ENCODE results near the gene CAMK2B. TPM values are rescaled to one million over a fixed set of nuclear protein-coding genes. Genes with fewer than 3 reads are reported as not detected.

CAMK2B gene
- total and polyA plus RNA-seq, 2 experiments from 2014 or later, result not detected

DNA sequence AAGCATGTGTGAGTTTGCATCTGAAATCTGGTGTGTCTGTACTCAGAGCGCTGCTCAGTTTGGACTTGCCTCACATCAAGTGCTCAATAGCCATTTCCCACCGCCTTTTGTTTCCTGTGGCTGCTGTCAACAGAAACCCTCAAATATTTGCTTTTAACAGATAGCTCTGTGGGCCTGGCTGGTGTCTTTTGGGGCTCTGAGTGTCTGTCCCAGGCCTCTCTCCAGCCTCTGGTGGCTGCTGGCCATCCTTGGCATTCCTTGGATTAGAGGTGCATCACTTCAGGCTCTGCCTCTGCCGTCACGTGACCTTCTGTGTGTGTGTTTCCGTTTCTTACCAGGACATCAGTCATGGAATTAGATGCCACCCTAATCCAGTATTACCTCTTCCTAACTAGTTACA is 115.3 kb downstream of the CAMK2B start (continued):
- TF ChIP-seq, protein P1, sequence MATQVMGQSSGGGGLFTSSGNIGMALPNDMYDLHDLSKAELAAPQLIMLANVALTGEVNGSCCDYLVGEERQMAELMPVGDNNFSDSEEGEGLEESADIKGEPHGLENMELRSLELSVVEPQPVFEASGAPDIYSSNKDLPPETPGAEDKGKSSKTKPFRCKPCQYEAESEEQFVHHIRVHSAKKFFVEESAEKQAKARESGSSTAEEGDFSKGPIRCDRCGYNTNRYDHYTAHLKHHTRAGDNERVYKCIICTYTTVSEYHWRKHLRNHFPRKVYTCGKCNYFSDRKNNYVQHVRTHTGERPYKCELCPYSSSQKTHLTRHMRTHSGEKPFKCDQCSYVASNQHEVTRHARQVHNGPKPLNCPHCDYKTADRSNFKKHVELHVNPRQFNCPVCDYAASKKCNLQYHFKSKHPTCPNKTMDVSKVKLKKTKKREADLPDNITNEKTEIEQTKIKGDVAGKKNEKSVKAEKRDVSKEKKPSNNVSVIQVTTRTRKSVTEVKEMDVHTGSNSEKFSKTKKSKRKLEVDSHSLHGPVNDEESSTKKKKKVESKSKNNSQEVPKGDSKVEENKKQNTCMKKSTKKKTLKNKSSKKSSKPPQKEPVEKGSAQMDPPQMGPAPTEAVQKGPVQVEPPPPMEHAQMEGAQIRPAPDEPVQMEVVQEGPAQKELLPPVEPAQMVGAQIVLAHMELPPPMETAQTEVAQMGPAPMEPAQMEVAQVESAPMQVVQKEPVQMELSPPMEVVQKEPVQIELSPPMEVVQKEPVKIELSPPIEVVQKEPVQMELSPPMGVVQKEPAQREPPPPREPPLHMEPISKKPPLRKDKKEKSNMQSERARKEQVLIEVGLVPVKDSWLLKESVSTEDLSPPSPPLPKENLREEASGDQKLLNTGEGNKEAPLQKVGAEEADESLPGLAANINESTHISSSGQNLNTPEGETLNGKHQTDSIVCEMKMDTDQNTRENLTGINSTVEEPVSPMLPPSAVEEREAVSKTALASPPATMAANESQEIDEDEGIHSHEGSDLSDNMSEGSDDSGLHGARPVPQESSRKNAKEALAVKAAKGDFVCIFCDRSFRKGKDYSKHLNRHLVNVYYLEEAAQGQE (IDR thresholded peaks at IDR 0.05; ENCODE audit: unreplicated experiment), result no peak
- TF ChIP-seq STAT1 (IDR thresholded peaks at IDR 0.05; ENCODE audit: unreplicated experiment) (no peak), ZNF331 (CRISPR knock-in tag; IDR thresholded peaks at IDR 0.05; ENCODE audit: low read depth) (no peak), POLR2AphosphoS5 (IDR thresholded peaks at IDR 0.05; ENCODE audit: low read depth) (no peak), EZH2 (IDR thresholded peaks at IDR 0.05; ENCODE audit: low read depth, unreplicated experiment) (no peak)
- TF ChIP-seq, protein P2, sequence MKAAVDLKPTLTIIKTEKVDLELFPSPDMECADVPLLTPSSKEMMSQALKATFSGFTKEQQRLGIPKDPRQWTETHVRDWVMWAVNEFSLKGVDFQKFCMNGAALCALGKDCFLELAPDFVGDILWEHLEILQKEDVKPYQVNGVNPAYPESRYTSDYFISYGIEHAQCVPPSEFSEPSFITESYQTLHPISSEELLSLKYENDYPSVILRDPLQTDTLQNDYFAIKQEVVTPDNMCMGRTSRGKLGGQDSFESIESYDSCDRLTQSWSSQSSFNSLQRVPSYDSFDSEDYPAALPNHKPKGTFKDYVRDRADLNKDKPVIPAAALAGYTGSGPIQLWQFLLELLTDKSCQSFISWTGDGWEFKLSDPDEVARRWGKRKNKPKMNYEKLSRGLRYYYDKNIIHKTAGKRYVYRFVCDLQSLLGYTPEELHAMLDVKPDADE (IDR thresholded peaks at IDR 0.05), result no peak

DNA sequence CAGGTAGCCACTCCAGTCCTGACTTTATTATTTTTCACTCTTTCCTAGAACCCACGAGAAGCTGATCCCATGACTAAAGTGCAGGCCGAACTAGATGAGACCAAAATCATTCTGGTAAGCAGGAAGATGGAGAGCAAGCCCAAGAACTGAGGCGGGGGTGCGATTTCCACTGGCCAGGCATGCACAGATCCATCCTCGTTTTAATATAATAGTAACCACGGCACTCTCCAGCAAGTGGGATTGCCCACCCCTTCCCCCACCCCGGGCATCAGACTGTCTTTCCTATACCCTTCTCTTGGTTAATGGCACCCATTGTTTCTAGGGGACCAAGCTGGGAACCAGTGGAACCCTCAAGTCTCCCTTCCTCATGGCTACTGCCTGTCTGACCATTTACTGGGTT is 117.3 kb downstream of the CAMK2B start:
- Histone ChIP-seq H3K4me3 (no peak overlapping the region), H4K20me1 (replicated peaks; ENCODE audit: insufficient read depth) (peaks cover 21% of the 10 kb centered on the region), H3K36me3 (ENCODE audit: insufficient read depth) (peaks cover 47% of the 10 kb centered on the region), H3K4me1 (ENCODE audit: insufficient read depth) (no peaks in the 10 kb centered on the region), H3F3A (replicated peaks; ENCODE audit: low read depth) (no peaks in the 10 kb centered on the region), H3K27ac (ENCODE audit: low read depth) (no peak overlapping the region), H3K4me2 (no peak overlapping the region), H2AFZ (no peak overlapping the region), H3K79me2 (replicated peaks; ENCODE audit: insufficient read depth) (peaks cover 21% of the 10 kb centered on the region), H3K27me3 (ENCODE audit: insufficient read depth) (no peaks in the 10 kb centered on the region), H3K9me2 (ENCODE audit: insufficient read depth) (no peaks in the 10 kb centered on the region)
- ATAC-seq, result no peak
- DNase-seq (ENCODE audit: low spot score), result no peak
- Mint-ChIP-seq H3K27ac (no peak overlapping the region), H3K27me3 (ENCODE audit: insufficient read depth, low read depth, poor library complexity) (no peaks in the 10 kb centered on the region), H3K9me3 (no peaks in the 10 kb centered on the region), H3K36me3 (ENCODE audit: low read depth) (peaks cover 67% of the 10 kb centered on the region), H3K4me1 (0 out of 3 replicates have a peak, but pooled peaks cover 4% of the 10 kb centered on the region), H3K4me3 (no peak overlapping the region)
- TF ChIP-seq, protein P3, sequence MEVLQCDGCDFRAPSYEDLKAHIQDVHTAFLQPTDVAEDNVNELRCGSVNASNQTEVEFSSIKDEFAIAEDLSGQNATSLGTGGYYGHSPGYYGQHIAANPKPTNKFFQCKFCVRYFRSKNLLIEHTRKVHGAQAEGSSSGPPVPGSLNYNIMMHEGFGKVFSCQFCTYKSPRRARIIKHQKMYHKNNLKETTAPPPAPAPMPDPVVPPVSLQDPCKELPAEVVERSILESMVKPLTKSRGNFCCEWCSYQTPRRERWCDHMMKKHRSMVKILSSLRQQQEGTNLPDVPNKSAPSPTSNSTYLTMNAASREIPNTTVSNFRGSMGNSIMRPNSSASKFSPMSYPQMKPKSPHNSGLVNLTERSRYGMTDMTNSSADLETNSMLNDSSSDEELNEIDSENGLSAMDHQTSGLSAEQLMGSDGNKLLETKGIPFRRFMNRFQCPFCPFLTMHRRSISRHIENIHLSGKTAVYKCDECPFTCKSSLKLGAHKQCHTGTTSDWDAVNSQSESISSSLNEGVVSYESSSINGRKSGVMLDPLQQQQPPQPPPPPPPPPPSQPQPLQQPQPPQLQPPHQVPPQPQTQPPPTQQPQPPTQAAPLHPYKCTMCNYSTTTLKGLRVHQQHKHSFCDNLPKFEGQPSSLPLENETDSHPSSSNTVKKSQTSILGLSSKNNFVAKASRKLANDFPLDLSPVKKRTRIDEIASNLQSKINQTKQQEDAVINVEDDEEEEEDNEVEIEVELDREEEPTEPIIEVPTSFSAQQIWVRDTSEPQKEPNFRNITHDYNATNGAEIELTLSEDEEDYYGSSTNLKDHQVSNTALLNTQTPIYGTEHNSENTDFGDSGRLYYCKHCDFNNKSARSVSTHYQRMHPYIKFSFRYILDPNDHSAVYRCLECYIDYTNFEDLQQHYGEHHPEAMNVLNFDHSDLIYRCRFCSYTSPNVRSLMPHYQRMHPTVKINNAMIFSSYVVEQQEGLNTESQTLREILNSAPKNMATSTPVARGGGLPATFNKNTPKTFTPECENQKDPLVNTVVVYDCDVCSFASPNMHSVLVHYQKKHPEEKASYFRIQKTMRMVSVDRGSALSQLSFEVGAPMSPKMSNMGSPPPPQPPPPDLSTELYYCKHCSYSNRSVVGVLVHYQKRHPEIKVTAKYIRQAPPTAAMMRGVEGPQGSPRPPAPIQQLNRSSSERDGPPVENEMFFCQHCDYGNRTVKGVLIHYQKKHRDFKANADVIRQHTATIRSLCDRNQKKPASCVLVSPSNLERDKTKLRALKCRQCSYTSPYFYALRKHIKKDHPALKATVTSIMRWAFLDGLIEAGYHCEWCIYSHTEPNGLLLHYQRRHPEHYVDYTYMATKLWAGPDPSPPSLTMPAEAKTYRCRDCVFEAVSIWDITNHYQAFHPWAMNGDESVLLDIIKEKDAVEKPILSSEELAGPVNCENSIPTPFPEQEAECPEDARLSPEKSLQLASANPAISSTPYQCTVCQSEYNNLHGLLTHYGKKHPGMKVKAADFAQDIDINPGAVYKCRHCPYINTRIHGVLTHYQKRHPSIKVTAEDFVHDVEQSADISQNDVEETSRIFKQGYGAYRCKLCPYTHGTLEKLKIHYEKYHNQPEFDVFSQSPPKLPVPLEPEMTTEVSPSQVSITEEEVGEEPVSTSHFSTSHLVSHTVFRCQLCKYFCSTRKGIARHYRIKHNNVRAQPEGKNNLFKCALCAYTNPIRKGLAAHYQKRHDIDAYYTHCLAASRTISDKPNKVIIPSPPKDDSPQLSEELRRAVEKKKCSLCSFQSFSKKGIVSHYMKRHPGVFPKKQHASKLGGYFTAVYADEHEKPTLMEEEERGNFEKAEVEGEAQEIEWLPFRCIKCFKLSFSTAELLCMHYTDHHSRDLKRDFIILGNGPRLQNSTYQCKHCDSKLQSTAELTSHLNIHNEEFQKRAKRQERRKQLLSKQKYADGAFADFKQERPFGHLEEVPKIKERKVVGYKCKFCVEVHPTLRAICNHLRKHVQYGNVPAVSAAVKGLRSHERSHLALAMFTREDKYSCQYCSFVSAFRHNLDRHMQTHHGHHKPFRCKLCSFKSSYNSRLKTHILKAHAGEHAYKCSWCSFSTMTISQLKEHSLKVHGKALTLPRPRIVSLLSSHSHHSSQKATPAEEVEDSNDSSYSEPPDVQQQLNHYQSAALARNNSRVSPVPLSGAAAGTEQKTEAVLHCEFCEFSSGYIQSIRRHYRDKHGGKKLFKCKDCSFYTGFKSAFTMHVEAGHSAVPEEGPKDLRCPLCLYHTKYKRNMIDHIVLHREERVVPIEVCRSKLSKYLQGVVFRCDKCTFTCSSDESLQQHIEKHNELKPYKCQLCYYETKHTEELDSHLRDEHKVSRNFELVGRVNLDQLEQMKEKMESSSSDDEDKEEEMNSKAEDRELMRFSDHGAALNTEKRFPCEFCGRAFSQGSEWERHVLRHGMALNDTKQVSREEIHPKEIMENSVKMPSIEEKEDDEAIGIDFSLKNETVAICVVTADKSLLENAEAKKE (CRISPR knock-in tag; IDR thresholded peaks at IDR 0.05), result no peak

Data from GM23338 (cell line).